ENCODE measurements around the gene OR51A2.

Gene OR51A2

GRCh38 chr11:4924239-4924638, 31.3 kb downstream of the OR51A2 start, which contains the start of gene OR51G1:
TSS of gene OR51G1 (minus strand) at chr11:4924339. CDS start at chr11:4924339, 0 bp downstream.
- H3K36me3 Mint-ChIP-seq (ENCODE audit: low read depth) = no peaks in the 10 kb centered on the region
- DNase-seq = no peak
- no peak within 1 kb of the TSS for H3K27ac Mint-ChIP-seq
- H3K27me3 Mint-ChIP-seq = peaks cover 7% of the 10 kb centered on the region
- no peaks in the 10 kb centered on the region for H3K9me3 Mint-ChIP-seq
- H3K4me1 Mint-ChIP-seq (ENCODE audit: low read depth) = no peaks in the 10 kb centered on the region
- H3K4me3 Mint-ChIP-seq = no peak within 1 kb of the TSS

- Mint-ChIP-seq H3K36me3 (ENCODE audit: low read depth) (no peaks in the 10 kb centered on the region), H3K9me3 (no peaks in the 10 kb centered on the region), H3K4me3 (no peak overlapping the region), H3K27ac (no peak overlapping the region), H3K4me1 (ENCODE audit: low read depth) (no peaks in the 10 kb centered on the region), H3K27me3 (peaks cover 7% of the 10 kb centered on the region)
- no peak for DNase-seq
Measured at GRCh38 chr11:4922304-4922703, 33.2 kb downstream of the OR51A2 start.

- H3K27me3 Mint-ChIP-seq = peaks cover 7% of the 10 kb centered on the region
- no peak for DNase-seq
- no peaks in the 10 kb centered on the region for H3K36me3 Mint-ChIP-seq (ENCODE audit: low read depth)
- no peak overlapping the region for H3K27ac Mint-ChIP-seq
- no peaks in the 10 kb centered on the region for H3K9me3 Mint-ChIP-seq
- H3K4me1 Mint-ChIP-seq (ENCODE audit: low read depth) = no peaks in the 10 kb centered on the region
- no peak overlapping the region for H3K4me3 Mint-ChIP-seq
Measured at GRCh38 chr11:4921796-4922195, 33.7 kb downstream of the OR51A2 start.

- DNase-seq = no peak
- H3K27ac Mint-ChIP-seq = no peak within 1 kb of the TSS
- no peaks in the 10 kb centered on the region for H3K9me3 Mint-ChIP-seq
- no peaks in the 10 kb centered on the region for H3K36me3 Mint-ChIP-seq (ENCODE audit: low read depth)
- no peak within 1 kb of the TSS for H3K4me3 Mint-ChIP-seq
- peaks cover 7% of the 10 kb centered on the region for H3K27me3 Mint-ChIP-seq
- H3K4me1 Mint-ChIP-seq (ENCODE audit: low read depth) = no peaks in the 10 kb centered on the region
Measured at GRCh38 chr11:4919250-4919649, 36.3 kb downstream of the OR51A2 start, which contains the start of gene OR51G2. TSS of gene OR51G2 (minus strand) at chr11:4919350. CDS start at chr11:4915663, 3,687 bp downstream.

- Mint-ChIP-seq H3K9me3 (no peaks in the 10 kb centered on the region), H3K36me3 (ENCODE audit: low read depth) (no peaks in the 10 kb centered on the region), H3K27ac (no peak overlapping the region), H3K4me1 (ENCODE audit: low read depth) (no peaks in the 10 kb centered on the region), H3K4me3 (no peak overlapping the region), H3K27me3 (no peaks in the 10 kb centered on the region)
- no peak for DNase-seq
Measured at GRCh38 chr11:4916581-4916980, 38.9 kb downstream of the OR51A2 start.

All from activated T-cell treated with anti-CD3 and anti-CD28 coated beads, Interleukin-2, amount 50 U/mL, for 24 hours (primary cell).